SK-N-SH (cell line): ENCODE measurements around the gene GPX1. TPM values are rescaled to one million over a fixed set of nuclear protein-coding genes. Genes with fewer than 3 reads are reported as not detected.
A peak's percentile ranks its signal among the peaks of the same experiment; 100 is the strongest.

Experiments
- CTCF ChIA-PET: fragments of 300-600, 350-600 bp; formaldehyde crosslinking; extraction: SDS; loops from one replicate; lab custom pipeline; 2021; lab: Yijun Ruan, JAX
- POLR2A ChIA-PET: fragments of 350-600 bp; sonication (Branson Sonifier 250); formaldehyde crosslinking; extraction: SDS; loops from one replicate; lab custom pipeline; 2020; ENCODE audit warnings: antibody characterized with exemption, inconsistent platforms; lab: Yijun Ruan, JAX
- DNase-seq: peaks from one replicate; pipeline ENCODE4 v3.0.0; 2012
- H2AFZ ChIP-seq: fragments of 200-600 bp; sonication (generic); 2 replicates; pipeline ENCODE4 v1.8.1; 2016; ENCODE audit warnings: antibody characterized with exemption, mild to moderate bottlenecking, low read depth
- H3F3A ChIP-seq: fragments of 200-600 bp; sonication (generic); replicated peaks from 2 replicates; pipeline ENCODE3; 2016; ENCODE audit warnings: antibody characterized with exemption, mild to moderate bottlenecking; ENCODE audit not compliant: insufficient read depth
- H3K27ac ChIP-seq, 2 experiments: fragments of 200-500 bp in 1 of 2; fragments of 200-600 bp in 1 of 2; sonication (Bioruptor generic) in 1 of 2; sonication (generic), shearing (Covaris generic) in 1 of 2; 2 replicates each; pipeline versions ENCODE4 v1.5.1 to v1.6.1; 2014 to 2016; ENCODE audit warnings: low read depth in 2 of 2, inconsistent platforms in 1 of 2, low read length in 1 of 2, mild to moderate bottlenecking in 1 of 2, mixed read lengths in 1 of 2
- H3K27me3 ChIP-seq: fragments of 200-600 bp; sonication (generic), shearing (Covaris generic); 2 replicates; pipeline ENCODE4 v1.6.1; 2016; ENCODE audit warnings: mixed run types; ENCODE audit not compliant: insufficient read depth
- H3K36me3 ChIP-seq, 2 experiments: fragments of 200-500 bp in 1 of 2; fragments of 200-600 bp in 1 of 2; sonication (Bioruptor generic) in 1 of 2; sonication (generic) in 1 of 2; replicated peaks in 1 of 2; 2 replicates each; pipeline versions ENCODE3 to v1.5.1; 2014 to 2016; ENCODE audit warnings: low read length in 1 of 2, mild to moderate bottlenecking in 1 of 2; ENCODE audit not compliant: insufficient read depth in 2 of 2, control insufficient read depth in 1 of 2
- H3K4me1 ChIP-seq, 2 experiments: fragments of 200-500 bp in 1 of 2; fragments of 200-600 bp in 1 of 2; sonication (Bioruptor generic) in 1 of 2; sonication (generic), shearing (Covaris generic) in 1 of 2; 2 replicates each; pipeline versions ENCODE4 v1.5.1 to v1.6.1; 2014 to 2016; ENCODE audit warnings: low read depth in 1 of 2, low read length in 1 of 2, mixed run types in 1 of 2; ENCODE audit not compliant: insufficient read depth in 2 of 2, control insufficient read depth in 1 of 2
- H3K4me2 ChIP-seq: fragments of 200-600 bp; sonication (generic), shearing (Covaris generic); 2 replicates; pipeline ENCODE4 v1.6.1; 2017; ENCODE audit warnings: mixed run types
- H3K4me3 ChIP-seq, 2 experiments: fragments of 200-500 bp in 1 of 2; fragments of 200-600 bp in 1 of 2; sonication (Bioruptor generic) in 1 of 2; sonication (generic), shearing (Covaris generic) in 1 of 2; 2 replicates each; pipeline versions ENCODE4 v1.5.1 to v1.8.1; 2014 to 2016; ENCODE audit warnings: low read depth in 2 of 2, inconsistent platforms in 1 of 2, low read length in 1 of 2, mild to moderate bottlenecking in 1 of 2, mixed read lengths in 1 of 2, moderate library complexity in 1 of 2
- H3K79me2 ChIP-seq: fragments of 200-600 bp; sonication (generic); 2 replicates; pipeline ENCODE4 v1.8.1; 2017; ENCODE audit warnings: mild to moderate bottlenecking; ENCODE audit not compliant: insufficient read depth
- H3K9ac ChIP-seq: fragments of 200-600 bp; sonication (generic); 2 replicates; pipeline ENCODE4 v1.6.1; 2017; ENCODE audit warnings: mixed run types
- H3K9me2 ChIP-seq: fragments of 200-600 bp; sonication (generic); 2 replicates; pipeline ENCODE4 v1.6.1; 2017; ENCODE audit warnings: mixed run types
- H3K9me3 ChIP-seq: fragments of 200-600 bp; sonication (generic); 2 replicates; pipeline ENCODE4 v1.6.1; 2017; ENCODE audit warnings: mixed run types, mild to moderate bottlenecking, moderate library complexity
- H4K20me1 ChIP-seq: fragments of 200-600 bp; sonication (generic); 2 replicates; pipeline ENCODE4 v1.6.1; 2017; ENCODE audit warnings: mild to moderate bottlenecking, mixed run types; ENCODE audit not compliant: insufficient read depth
- EZH2phosphoT487 ChIP-seq: fragments of 200-600 bp; sonication (generic); IDR thresholded peaks from 2 replicates; pipeline ENCODE4 v1.6.1; 2017; ENCODE audit warnings: low read depth, mixed run types, mild to moderate bottlenecking, antibody characterized with exemption, moderate library complexity, borderline replicate concordance
- FOXJ3 ChIP-seq: sonication (generic); formaldehyde crosslinking; IDR thresholded peaks from 2 replicates; pipeline ENCODE4 v1.5.1; 2020; ENCODE audit warnings: mild to moderate bottlenecking, missing genetic modification reagents
- MAX ChIP-seq: IDR thresholded peaks from 2 replicates; pipeline ENCODE4 v1.4.0; 2012; ENCODE audit warnings: low read depth
- MXI1 ChIP-seq: IDR thresholded peaks from 2 replicates; pipeline ENCODE4 v1.6.1; 2012; ENCODE audit warnings: mild to moderate bottlenecking, low read depth, low read length, improper control_type of control experiment
- NFIC ChIP-seq: IDR thresholded peaks from 2 replicates; pipeline ENCODE4 v1.4.0; 2012; ENCODE audit warnings: borderline replicate concordance
- NRF1 ChIP-seq: IDR thresholded peaks from 2 replicates; pipeline ENCODE4 v1.6.1; 2012; ENCODE audit warnings: low read depth, mild to moderate bottlenecking, low read length
- POLR2AphosphoS5 ChIP-seq: IDR thresholded peaks from 2 replicates; pipeline ENCODE4 v1.6.1; 2012; ENCODE audit warnings: low read depth, low read length
- RCOR1 ChIP-seq: fragments of 150-350 bp; IDR thresholded peaks from 2 replicates; pipeline ENCODE4 v1.6.1; 2017; ENCODE audit warnings: antibody characterized with exemption, low read length
- RFX5 ChIP-seq: IDR thresholded peaks from 2 replicates; pipeline ENCODE4 v1.6.1; 2012; ENCODE audit warnings: mild to moderate bottlenecking, improper control_type of control experiment, low read length
- SMC3 ChIP-seq: IDR thresholded peaks from 2 replicates; pipeline ENCODE4 v1.6.1; 2012; ENCODE audit warnings: low read depth, low read length, improper control_type of control experiment
- TAF1 ChIP-seq: IDR thresholded peaks from 2 replicates; pipeline ENCODE4 v1.6.1; 2012; ENCODE audit warnings: low read depth, mild to moderate bottlenecking, low read length, moderate library complexity, borderline replicate concordance
- USF2 ChIP-seq: fragments of 150-350 bp; IDR thresholded peaks from 2 replicates; pipeline ENCODE4 v1.6.1; 2017; ENCODE audit warnings: antibody characterized with exemption, low read length, low read depth, borderline replicate concordance
- WGBS: methylation state at CpG from one replicate; pipeline ENCODE4 v1.1.6; 2017; ENCODE audit warnings: low lambda C conversion rate; 5-methylcytosine and 5-hydroxymethylcytosine counted together
- polyA plus RNA-seq, 3 experiments: library from polyadenylated mRNA; depleted of rRNA; stranded (reverse); fragments of >200 nt; gene quantifications; 2 replicates each; pipeline ENCODE4 v1.2.3, GENCODE V29; 2012

Gene GPX1
- polyA plus RNA-seq, 1 of the 3 experiments (the other 2 are of a cell fraction): 815 TPM

GRCh38 chr3:49352890-49353421, 5.2 kb downstream of the GPX1 start (continued):
- TF ChIP-seq RFX5 (no peak), RCOR1 (no peak), TAF1 (no peak), POLR2AphosphoS5 (no peak)

- Histone ChIP-seq H3K4me3 (no peak overlapping the region), H3K27ac (peak overlapping the region in 1 of 2 experiments; percentile 19; a peak in 2 of 4 replicates), H3K9me3 (no peaks in the 10 kb centered on the region), H3F3A (peaks cover 22% of the 10 kb centered on the region), H3K4me1 (peaks cover under 1 to 8% of the 10 kb centered on the region in 2 experiments; a peak in 2 of 4 replicates), H3K36me3 (peaks cover 6 to 21% of the 10 kb centered on the region in 2 experiments), H3K79me2 (peaks cover 17% of the 10 kb centered on the region), H3K9me2 (no peaks in the 10 kb centered on the region), H3K4me2 (no peak overlapping the region), H2AFZ (no peak overlapping the region)
- DNase-seq: no peak
- POLR2A ChIA-PET: no interaction called here
- 97% methylated on average over 2 of the region's 2 CpGs for WGBS
- TF ChIP-seq EZH2phosphoT487: no peak
- TF ChIP-seq NRF1: no peak
- TF ChIP-seq, all 33 proteins: peak for 0
- H3K9ac ChIP-seq: no peak overlapping the region
- H4K20me1 ChIP-seq: no peaks in the 10 kb centered on the region
- no peaks in the 10 kb centered on the region for H3K27me3 ChIP-seq
- CTCF ChIA-PET: interaction anchor here (1.2 kb wide), 1 partner anchor 12 kb away, joined by 3 read pairs; no protein-coding TSS in a partner anchor
These were observed 5.9 kb downstream of the GPX1 start for GRCh38 chr3:49352281-49352680.

- H3K9ac ChIP-seq: no peak overlapping the region; the same call in 1 of the 2 replicates
- no peaks in the 10 kb centered on the region for H3K27me3 ChIP-seq
- 56% methylated on average over 1 of the region's 1 CpG for WGBS
- H2AFZ ChIP-seq: 0 out of 2 replicates have a peak overlapping the region, but pooled peaks have one; percentile 0
- H3K4me1 ChIP-seq: peaks cover 3 to 7% of the 10 kb centered on the region in 2 experiments; a peak in 2 of 4 replicates
- peaks cover 28% of the 10 kb centered on the region for H3F3A ChIP-seq
- H3K79me2 ChIP-seq: peaks cover 9% of the 10 kb centered on the region
- DNase-seq: no peak
- no peaks in the 10 kb centered on the region for H4K20me1 ChIP-seq
- no peak overlapping the region for H3K4me3 ChIP-seq
- no peak overlapping the region for H3K4me2 ChIP-seq
- no peak for TF ChIP-seq FOXJ3
- no peak for TF ChIP-seq USF2
- no peak for TF ChIP-seq SMC3
- 0 out of 2 replicates have a peak, but pooled peaks have one; percentile 21 for TF ChIP-seq MAX
- no peak for TF ChIP-seq NFIC
- no peak for TF ChIP-seq MXI1
- H3K36me3 ChIP-seq: peaks cover 6 to 14% of the 10 kb centered on the region in 2 experiments
- H3K27ac ChIP-seq: peak overlapping the region in 1 of 2 experiments; percentile 19; a peak in 2 of 4 replicates
- POLR2A ChIA-PET: no interaction called here
- CTCF ChIA-PET: interaction anchor here (0.9 to 1.2 kb wide), 2 partner anchors 11 to 98 kb away, joined by 3 to 4 read pairs; no protein-coding TSS in a partner anchor
- H3K9me2 ChIP-seq: no peaks in the 10 kb centered on the region
- H3K9me3 ChIP-seq: no peaks in the 10 kb centered on the region
These were observed 6.6 kb downstream of the GPX1 start for GRCh38 chr3:49351521-49352011.
